Stimulated activated CD8-positive, alpha-beta memory T cell treated with anti-CD3 and anti-CD28 coated beads, Interleukin-7, amount 100 ng/mL, for 48 hours (primary cell): ENCODE results near the gene NUP50.

Source experiments
- DNase-seq, 2 donors: peaks; one replicate each; pipeline ENCODE4 v3.0.0-alpha.2; 2020; ENCODE audit warnings: low read depth in 1 of 2; ENCODE audit errors: extremely low read depth in 1 of 2

The NUP50 gene

DNA sequence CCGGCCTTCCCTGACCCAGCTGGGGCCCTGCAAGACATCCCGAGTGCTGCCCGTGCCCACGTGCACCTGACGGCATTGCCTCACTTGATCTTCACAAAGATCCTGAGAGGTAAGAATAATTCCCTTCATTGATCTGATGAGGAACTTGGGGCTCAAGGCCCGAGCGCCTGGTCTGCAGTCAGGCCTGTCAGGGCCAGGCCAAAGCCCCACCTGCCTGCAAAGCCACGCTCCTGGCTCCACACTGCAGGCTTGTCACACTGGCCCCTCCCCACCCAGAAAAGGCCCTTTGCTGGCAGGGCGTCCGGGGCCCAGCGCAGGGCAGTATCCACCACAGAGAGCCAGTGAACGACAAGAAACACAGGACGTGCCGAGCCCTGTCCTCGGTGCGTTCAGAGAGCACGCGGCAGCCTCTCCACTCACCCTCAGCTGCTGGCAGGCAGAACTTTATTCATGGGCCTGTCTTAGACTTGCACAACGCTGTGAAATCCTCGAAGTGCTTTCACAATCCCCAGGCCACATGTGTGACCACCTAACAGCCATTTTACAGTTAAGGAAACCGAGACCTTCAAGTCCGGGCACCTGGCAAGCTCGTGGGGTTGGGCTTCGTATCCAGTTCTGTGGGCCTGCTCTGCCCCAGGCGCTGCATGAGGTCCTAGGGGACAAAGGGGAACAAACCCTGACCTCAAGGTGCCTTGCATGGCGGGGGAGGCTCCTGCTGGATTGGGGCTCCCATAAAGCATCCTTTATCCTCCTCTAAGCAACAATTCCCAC, 62.2 kb downstream of the NUP50 start:
- DNase-seq = no peak

DNA sequence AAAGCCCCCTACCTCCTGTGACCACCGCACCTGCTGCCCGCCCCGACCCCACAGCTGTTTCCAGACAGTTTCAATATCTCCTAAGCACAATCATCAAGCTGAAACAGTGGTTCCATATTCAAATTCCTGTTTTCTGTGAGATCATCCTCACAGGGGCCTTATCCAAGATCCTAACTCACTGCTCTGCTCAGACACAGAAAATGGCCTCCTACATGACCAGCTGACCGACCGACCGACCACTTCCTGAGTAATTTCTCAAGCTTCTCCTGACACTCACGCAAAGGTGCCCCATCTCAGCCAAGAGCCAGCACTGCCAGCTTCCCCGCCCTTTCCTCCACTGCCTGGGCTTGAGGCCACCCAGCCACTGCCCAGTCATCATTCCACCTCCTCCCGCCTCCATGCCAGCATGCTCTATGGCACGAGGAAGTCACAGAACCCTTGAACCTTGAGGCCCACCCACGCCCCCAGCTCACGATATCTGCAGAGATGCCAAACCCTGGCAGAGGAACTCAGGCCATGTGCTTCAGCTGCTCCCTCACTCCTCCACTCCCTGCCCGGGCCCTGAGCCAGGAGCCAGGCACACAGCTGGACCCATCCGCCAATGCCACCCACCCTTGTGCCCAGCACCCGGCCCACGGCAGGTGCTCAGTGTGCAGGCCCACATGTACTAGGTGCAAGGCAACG, 62.9 kb downstream of the NUP50 start:
- no peak for DNase-seq

DNA sequence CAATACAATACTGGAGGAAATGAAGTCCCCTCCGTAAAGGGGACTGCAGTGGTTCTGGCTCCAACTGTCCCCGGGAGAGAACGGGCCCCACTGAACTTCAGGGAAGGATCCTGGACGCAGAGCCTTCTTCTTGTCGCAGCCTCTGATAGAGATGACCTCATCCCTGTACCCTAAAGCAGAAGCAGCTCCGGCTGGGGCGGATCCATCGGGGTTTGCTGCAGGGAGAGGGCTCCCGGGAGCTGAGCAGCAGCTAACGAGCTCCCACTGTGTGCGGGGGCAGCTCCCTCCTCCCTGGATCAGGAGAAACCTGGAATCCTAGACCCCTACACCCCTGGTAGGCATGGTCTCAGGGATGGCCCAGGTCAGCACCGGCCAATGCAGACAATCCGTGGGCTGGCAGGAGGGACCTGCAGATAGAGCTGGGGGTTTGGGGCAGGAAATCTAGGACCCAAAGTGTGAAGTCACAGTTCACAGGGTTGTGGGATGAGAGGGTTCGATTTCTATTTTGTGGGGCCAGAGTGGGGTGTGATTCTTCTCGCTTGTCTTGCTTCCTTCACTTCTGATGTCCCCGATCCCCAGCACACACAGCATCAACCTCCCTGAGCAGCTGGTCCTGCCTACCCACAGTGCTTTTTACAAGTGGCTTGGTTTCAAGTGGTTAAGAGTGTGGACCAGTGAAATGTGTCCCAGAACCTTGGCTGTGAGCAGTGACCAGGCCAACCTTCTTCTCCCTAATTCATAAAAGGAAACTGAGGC, 64.1 kb downstream of the NUP50 start:
- DNase-seq = no peak

DNA sequence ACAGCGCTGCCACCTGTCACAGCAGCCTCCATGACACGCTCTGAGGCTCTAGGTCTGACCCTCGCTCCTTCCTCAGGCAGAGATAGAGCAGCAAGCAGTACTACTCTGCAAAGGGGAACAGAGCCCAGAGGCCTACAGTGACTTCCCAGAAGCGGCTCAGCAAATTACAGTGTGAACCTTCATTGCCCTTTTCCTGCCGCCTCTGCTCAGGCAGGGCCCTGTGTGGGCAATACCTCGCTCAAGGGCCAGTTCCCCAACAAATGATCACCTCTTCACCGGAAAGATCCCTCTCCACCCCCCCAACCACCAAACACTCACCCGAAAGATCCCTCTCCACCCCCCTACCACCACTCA, 64.7 kb downstream of the NUP50 start:
- no peak for DNase-seq

DNA sequence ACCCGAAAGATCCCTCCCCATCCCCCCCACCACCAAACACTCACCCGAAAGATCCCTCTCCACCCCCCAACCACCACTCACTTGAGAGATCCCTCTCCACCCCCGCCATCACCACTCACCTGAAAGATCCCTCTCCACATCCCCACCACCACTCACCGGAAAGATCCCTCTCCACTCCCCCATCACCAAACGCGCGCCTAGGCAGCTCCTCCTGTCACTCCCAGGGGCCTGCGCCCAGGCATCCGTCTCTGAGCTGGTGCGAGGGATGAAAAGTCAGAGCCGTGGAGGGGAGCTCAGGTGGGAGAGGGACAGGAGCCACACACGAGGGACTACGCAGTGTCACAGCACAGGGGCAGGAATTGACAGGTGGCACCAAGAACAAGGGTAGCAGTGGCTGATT, 65.5 kb downstream of the NUP50 start:
- DNase-seq = no peak

DNA sequence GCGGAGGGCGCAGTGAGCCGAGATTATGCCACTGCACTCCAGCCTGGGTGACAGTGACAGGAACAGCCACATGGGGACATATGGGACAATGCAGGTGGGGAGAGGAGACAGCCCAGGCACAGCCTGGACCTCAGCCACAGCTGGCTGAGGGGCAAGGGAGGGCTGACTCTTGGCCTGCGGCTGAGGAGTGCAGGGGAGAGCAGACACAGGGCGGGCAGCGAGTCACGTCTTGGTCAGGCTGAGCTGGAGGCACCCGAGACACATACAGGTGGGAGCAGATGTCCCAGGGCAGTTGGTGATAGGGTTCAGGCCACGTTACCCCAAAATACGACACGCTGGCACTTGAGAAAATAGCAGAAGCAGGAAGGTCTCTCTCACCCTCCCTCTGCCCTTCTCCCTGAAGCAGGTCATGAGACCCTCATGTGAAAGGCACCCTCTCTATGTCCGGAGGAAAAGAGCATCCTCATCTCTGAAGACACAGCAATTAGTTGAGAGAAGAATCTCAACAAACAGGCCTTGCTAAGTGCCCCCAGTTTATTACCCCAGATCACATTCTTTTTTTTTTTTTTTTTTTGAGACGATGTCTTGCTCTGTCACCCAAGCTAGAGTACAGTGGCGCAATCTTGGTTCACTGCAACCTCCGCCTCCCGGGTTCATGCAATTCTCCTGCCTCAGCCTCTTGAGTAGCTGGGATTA, 66.4 kb downstream of the NUP50 start:
- no peak for DNase-seq

DNA sequence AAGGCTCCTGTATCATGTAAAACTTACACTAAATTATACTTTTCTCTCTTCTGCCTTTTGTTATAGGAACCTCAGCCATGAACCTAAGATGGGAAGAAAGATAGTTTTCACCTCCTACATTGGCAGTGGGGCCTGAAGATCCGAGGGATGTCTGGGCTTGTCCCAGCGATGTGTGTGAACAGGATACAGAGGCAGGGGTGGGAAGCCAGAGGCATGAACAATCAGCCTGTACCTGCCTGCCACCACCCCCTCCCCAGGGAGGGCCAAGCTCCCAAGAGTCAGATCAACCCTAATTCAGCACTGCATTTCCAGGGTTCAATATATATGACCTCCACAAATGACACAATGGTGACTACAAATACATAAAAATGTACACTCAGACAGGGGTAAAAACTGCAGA, 67.6 kb downstream of the NUP50 start:
- no peak for DNase-seq

DNA sequence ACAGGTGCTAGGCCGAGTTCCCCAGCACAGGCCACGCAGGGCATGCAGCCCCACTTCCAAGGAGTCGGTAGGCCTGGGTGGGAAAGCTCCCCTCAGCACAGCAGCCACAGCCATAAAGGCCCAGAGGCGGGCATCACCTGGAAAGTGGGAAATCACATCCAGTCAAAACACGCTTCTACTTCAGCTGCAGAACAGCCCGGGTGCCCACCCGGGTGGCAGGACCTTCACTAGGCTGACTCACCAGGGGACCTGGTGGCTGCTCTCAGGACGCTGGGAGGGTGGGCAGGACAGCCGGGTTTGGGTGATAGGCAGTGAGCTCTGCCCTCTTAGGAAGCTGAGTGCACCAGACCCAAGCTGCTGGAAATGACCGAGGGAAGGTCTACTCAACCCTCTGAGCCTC, 69.7 kb downstream of the NUP50 start:
- no peak for DNase-seq

DNA sequence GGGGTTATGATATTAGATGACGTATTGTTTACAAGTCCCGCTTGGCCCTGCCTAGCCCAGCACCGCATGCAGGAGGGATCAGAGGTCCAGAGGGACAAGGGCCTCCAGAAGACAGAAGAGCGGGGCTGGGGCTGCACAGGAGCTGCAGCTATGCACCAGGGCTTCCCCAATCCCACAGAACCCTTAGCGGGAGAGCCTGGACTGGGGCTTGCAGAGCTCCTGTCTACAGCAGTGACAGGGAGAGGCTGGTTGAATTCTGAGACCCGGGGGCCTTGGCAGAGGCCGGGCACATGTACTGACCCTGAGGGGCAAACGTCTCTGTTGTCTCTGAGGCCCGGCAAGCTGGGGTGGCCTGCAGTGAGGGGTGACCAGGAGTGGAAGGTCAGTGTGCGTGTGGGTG, 70.1 kb downstream of the NUP50 start:
- DNase-seq = no peak

DNA sequence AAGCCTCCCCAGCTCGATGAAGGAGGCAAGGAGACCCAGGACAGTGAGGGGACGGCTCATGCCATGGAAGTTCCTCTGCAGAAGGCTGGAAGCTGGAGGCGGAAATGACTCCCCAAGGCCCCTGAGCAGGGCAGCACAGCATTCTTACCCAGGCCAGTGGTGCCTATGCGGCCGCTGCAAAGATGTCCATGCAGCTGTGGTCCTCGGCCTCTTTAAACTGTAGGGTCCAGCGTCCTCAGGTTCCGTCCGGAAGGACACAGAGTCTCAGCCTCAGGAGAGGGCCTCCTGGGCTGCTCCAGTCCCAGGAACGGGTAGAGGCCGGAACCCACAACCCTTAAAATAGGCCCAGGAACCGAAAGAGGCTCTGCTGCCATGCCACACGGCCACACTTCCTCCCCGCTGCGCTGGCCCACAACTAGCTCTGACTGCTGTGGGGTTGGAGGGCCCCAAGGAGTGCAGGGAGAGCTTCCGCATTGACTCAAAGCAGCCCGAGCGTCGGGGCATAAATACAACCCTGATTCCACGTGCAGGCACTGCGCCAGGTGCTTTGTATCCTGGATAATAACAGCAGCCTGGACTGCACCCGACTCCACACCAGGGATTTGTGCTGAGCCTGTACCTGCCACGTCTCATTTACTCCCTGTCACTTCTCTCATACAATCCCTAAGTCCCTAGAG, 71.5 kb downstream of the NUP50 start:
- DNase-seq = no peak

DNA sequence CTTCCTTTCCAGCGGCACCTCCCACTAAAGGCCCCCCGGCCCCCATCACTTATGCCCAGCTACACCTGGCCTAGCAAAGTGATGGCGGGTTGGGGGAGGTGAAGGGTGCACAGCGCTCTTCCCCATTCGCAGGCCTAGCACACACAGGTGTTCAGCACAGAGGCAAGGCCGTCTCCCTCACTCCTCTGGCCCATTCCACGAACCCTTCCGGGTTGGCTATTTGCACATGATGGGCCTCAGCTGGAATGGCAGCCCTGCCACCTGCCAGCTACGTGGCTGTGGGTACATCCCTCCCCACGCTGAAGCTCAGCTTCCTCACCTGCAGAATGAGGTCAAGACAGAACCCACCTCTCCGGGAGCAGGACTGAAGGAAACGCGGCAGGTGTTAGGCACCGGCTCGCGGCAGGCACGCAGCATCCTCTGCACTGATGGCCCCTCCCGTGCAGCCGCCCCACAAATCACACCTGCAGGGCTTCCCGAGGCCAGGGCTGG, 72.2 kb downstream of the NUP50 start:
- no peak for DNase-seq

DNA sequence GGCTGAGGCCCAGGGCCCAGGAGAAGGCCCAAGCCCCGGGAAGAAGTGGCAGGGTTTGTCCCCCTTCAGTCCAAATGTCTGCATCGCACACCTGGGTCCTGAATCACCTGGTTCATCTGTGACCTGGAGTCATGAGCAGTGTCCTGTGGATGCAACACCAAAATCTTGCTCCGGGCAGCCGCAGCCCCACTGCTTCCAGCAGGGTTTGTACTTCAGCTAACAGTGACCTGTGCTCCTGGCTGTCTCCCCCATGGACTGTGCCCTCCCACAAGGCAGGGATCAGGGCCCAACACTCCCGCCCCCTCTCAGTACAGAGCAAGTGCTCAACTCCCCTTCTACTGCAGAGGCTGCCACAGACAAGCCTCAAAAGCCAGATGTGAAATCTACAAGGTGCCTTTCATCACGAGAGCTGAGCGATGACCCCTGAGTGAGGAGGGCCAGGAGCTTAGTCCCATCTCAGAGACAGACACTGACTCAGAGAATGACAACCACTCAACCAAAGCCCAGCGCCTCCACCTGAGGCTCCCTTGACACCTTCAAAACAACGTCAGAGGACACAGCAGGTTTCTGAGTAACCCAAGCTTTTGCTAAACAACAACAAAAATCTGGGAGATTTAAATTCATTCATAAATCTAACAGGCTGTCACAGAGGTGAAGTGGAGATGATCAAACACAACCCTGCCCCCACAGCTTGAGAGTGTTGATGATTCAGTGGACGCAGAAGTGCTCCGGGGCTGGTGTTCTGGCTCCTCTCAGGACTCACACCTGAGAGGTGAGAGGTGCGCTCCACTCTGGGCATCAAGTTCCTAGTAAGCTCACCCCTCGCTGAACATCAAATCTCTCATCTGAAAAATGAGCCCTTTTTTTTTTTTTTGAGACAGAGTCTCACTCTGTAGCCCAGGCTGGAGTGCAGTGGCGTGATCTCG, 73.6 kb downstream of the NUP50 start:
- DNase-seq = no peak
